GM23338 (cell line): Measurements from ENCODE around the gene FRMD4A. TPM values are rescaled to one million over a fixed set of nuclear protein-coding genes. Genes with fewer than 3 reads are reported as not detected.

Experiments used
- ATAC-seq: fragments of 200-7000 bp; cut with Tn5 transposase; 3 replicates; pipeline ENCODE4 v1.9.1; 2020
- DNase-seq: peaks from one replicate; pipeline ENCODE4 v3.0.0-alpha.2; 2015; ENCODE audit warnings: low spot score
- H2AFZ ChIP-seq: fragments of 200-600 bp; sonication (generic); 2 replicates; pipeline ENCODE4 v1.8.0; 2016; ENCODE audit warnings: antibody characterized with exemption, mild to moderate bottlenecking, moderate library complexity
- H3F3A ChIP-seq: fragments of 200-600 bp; sonication (generic); replicated peaks from 2 replicates; pipeline ENCODE4 v1.8.0; 2017; ENCODE audit warnings: antibody characterized with exemption, mixed run types, low read depth
- H3K27ac ChIP-seq: fragments of 200-600 bp; sonication (generic); 2 replicates; pipeline ENCODE4 v1.6.1; 2016; ENCODE audit warnings: low read depth
- H3K27me3 ChIP-seq: fragments of 200-600 bp; sonication (generic); 2 replicates; pipeline ENCODE4 v1.8.0; 2016; ENCODE audit warnings: mild to moderate bottlenecking, mixed run types, moderate library complexity; ENCODE audit not compliant: insufficient read depth
- H3K36me3 ChIP-seq: fragments of 200-600 bp; sonication (generic); 2 replicates; pipeline ENCODE4 v1.8.0; 2016; ENCODE audit warnings: mild to moderate bottlenecking; ENCODE audit not compliant: insufficient read depth
- H3K4me1 ChIP-seq: fragments of 200-600 bp; sonication (generic); 2 replicates; pipeline ENCODE4 v1.8.0; 2016; ENCODE audit warnings: mild to moderate bottlenecking, moderate library complexity; ENCODE audit not compliant: insufficient read depth
- H3K4me2 ChIP-seq: fragments of 200-600 bp; sonication (generic); 2 replicates; pipeline ENCODE4 v1.7.1; 2017; ENCODE audit warnings: mixed run types
- H3K4me3 ChIP-seq: fragments of 200-600 bp; sonication (generic); 2 replicates; pipeline ENCODE4 v1.6.1; 2016; ENCODE audit warnings: mixed run types
- H3K79me2 ChIP-seq: fragments of 200-600 bp; sonication (generic); replicated peaks from 2 replicates; pipeline ENCODE4 v1.8.0; 2017; ENCODE audit warnings: mild to moderate bottlenecking; ENCODE audit not compliant: insufficient read depth
- H3K9me2 ChIP-seq: fragments of 200-600 bp; sonication (generic); 2 replicates; pipeline ENCODE4 v1.8.0; 2017; ENCODE audit not compliant: insufficient read depth
- H4K20me1 ChIP-seq: fragments of 200-600 bp; sonication (generic); replicated peaks from 2 replicates; pipeline ENCODE4 v1.8.0; 2017; ENCODE audit warnings: mild to moderate bottlenecking; ENCODE audit not compliant: insufficient read depth
- H3K27ac Mint-ChIP-seq: 2 replicates; pipeline ENCODE4 v1.8.0; 2020; ENCODE audit warnings: inconsistent platforms, mild to moderate bottlenecking, moderate library complexity, mixed read lengths
- H3K27me3 Mint-ChIP-seq: 3 replicates; pipeline ENCODE4 v1.8.0; 2022; ENCODE audit warnings: low read depth, mild to moderate bottlenecking, moderate library complexity, mixed read lengths, inconsistent platforms; ENCODE audit not compliant: insufficient read depth, poor library complexity
- H3K36me3 Mint-ChIP-seq: 3 replicates; pipeline ENCODE4 v1.8.0; 2021; ENCODE audit warnings: low read depth, mild to moderate bottlenecking, inconsistent platforms, moderate library complexity, mixed read lengths
- H3K4me1 Mint-ChIP-seq: 3 replicates; pipeline ENCODE4 v1.8.0; 2020; ENCODE audit warnings: mild to moderate bottlenecking, inconsistent platforms, mixed read lengths
- H3K4me3 Mint-ChIP-seq: 3 replicates; pipeline ENCODE4 v1.8.0; 2021; ENCODE audit warnings: moderate library complexity, mild to moderate bottlenecking, inconsistent platforms, mixed read lengths
- H3K9me3 Mint-ChIP-seq: 3 replicates; pipeline ENCODE4 v1.8.0; 2020; ENCODE audit warnings: moderate library complexity, mild to moderate bottlenecking, inconsistent platforms, mixed read lengths
- CREB1 ChIP-seq: fragments of 250-450 bp; sonication (Bioruptor Pico); IDR thresholded peaks from 2 replicates; pipeline ENCODE4 v1.5.0; 2020; ENCODE audit warnings: low read depth, mild to moderate bottlenecking, moderate library complexity
- EZH2 ChIP-seq: fragments of 200-600 bp; sonication (generic); IDR thresholded peaks from one replicate; pipeline ENCODE4 v1.8.0; 2017; ENCODE audit warnings: antibody characterized with exemption, mild to moderate bottlenecking, low read depth; ENCODE audit not compliant: unreplicated experiment
- EZH2phosphoT487 ChIP-seq: fragments of 200-600 bp; sonication (generic); IDR thresholded peaks from one replicate; pipeline ENCODE4 v1.8.1; 2018; ENCODE audit warnings: antibody characterized with exemption; ENCODE audit not compliant: unreplicated experiment
- JUNB ChIP-seq: IDR thresholded peaks from one replicate; pipeline ENCODE4 v1.6.1; 2016; ENCODE audit warnings: antibody characterized with exemption; ENCODE audit not compliant: unreplicated experiment
- NANOG ChIP-seq: IDR thresholded peaks from 2 replicates; pipeline ENCODE4 v1.6.1; 2016; ENCODE audit warnings: antibody characterized with exemption, borderline replicate concordance
- POLR2AphosphoS5 ChIP-seq: IDR thresholded peaks from 2 replicates; pipeline ENCODE4 v1.6.1; 2016; ENCODE audit warnings: antibody characterized with exemption, low read depth
- STAT1 ChIP-seq: IDR thresholded peaks from one replicate; pipeline ENCODE4 v1.6.1; 2016; ENCODE audit warnings: antibody characterized with exemption; ENCODE audit not compliant: unreplicated experiment
- ZNF114 ChIP-seq: fragments of 250-450 bp; sonication (Bioruptor Pico); IDR thresholded peaks from 2 replicates; pipeline ENCODE4 v1.5.0; 2020; ENCODE audit warnings: mild to moderate bottlenecking, moderate library complexity
- ZNF331 ChIP-seq: fragments of 250-450 bp; sonication (Bioruptor Pico); IDR thresholded peaks from 2 replicates; pipeline ENCODE4 v1.5.0; 2020; ENCODE audit warnings: low read depth, mild to moderate bottlenecking, moderate library complexity
- polyA plus RNA-seq: library from polyadenylated mRNA; unstranded; fragments of >200 nt; fragmentation: Nextera tagmentation; extraction: Ambion mirVana; gene quantifications from 2 replicates; pipeline ENCODE4 v1.2.1, GENCODE V29; 2016
- total RNA-seq: library from RNA; depleted of rRNA; stranded (reverse); fragments of >200 nt; shearing (Covaris generic); gene quantifications from 2 replicates; pipeline ENCODE4 v1.2.3, GENCODE V29; 2014
- TF ChIP-seq, protein P1 (sequence below): fragments of 250-450 bp; sonication (Bioruptor Pico); IDR thresholded peaks from 2 replicates; pipeline ENCODE4 v1.5.0; 2020; ENCODE audit warnings: mild to moderate bottlenecking, moderate library complexity
- TF ChIP-seq, protein P2 (sequence below): IDR thresholded peaks from 2 replicates; pipeline ENCODE4 v1.6.1; 2016; ENCODE audit warnings: antibody characterized with exemption
- TF ChIP-seq, protein P3 (sequence below): IDR thresholded peaks from one replicate; pipeline ENCODE4 v1.6.1; 2018; ENCODE audit warnings: antibody characterized with exemption; ENCODE audit not compliant: unreplicated experiment
- TF ChIP-seq, protein P4 (sequence below), 2 experiments: fragments of 200-600 bp in 1 of 2; sonication (generic) in 1 of 2; conservative IDR thresholded peaks; 2 replicates each; pipeline versions ENCODE4 v1.5.1 to v1.6.1; 2016 to 2017; ENCODE audit warnings: antibody characterized with exemption in 2 of 2, low read depth in 2 of 2, mild to moderate bottlenecking in 2 of 2, moderate library complexity in 1 of 2

The FRMD4A gene
- total and polyA plus RNA-seq, 2 experiments from 2014 or later = 14.0 to 20.1 TPM

DNA sequence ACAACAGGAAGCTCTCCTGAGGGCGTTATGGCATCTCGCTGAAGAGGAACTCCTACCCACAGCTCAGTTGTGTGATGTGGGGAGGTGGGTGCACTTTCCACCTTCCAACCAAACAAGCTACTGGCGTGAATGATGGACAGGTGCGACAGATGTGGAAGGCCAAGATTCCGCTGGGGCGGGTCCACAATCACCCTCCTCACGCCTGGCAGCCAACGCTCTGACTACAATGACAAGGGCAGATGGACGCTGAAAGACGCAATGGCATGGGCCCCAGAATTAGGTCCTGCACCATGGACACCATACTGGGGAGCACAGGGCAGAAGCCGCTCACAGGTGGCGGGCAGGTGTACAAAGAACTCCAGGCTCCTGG lies 461.4 kb downstream of the FRMD4A start:
- Histone ChIP-seq H3K9me2 (no peaks in the 10 kb centered on the region), H3K27me3 (no peaks in the 10 kb centered on the region), H3K4me2 (no peak overlapping the region), H3K36me3 (no peaks in the 10 kb centered on the region), H3K79me2 (peaks cover 23% of the 10 kb centered on the region), H3F3A (no peaks in the 10 kb centered on the region), H3K4me1 (0 out of 2 replicates have a peak, but pooled peaks cover 3% of the 10 kb centered on the region), H3K4me3 (no peak overlapping the region), H2AFZ (no peak overlapping the region), H4K20me1 (no peaks in the 10 kb centered on the region), H3K27ac (no peak overlapping the region; the same call in 1 of the 2 replicates)
- TF ChIP-seq, protein P1, sequence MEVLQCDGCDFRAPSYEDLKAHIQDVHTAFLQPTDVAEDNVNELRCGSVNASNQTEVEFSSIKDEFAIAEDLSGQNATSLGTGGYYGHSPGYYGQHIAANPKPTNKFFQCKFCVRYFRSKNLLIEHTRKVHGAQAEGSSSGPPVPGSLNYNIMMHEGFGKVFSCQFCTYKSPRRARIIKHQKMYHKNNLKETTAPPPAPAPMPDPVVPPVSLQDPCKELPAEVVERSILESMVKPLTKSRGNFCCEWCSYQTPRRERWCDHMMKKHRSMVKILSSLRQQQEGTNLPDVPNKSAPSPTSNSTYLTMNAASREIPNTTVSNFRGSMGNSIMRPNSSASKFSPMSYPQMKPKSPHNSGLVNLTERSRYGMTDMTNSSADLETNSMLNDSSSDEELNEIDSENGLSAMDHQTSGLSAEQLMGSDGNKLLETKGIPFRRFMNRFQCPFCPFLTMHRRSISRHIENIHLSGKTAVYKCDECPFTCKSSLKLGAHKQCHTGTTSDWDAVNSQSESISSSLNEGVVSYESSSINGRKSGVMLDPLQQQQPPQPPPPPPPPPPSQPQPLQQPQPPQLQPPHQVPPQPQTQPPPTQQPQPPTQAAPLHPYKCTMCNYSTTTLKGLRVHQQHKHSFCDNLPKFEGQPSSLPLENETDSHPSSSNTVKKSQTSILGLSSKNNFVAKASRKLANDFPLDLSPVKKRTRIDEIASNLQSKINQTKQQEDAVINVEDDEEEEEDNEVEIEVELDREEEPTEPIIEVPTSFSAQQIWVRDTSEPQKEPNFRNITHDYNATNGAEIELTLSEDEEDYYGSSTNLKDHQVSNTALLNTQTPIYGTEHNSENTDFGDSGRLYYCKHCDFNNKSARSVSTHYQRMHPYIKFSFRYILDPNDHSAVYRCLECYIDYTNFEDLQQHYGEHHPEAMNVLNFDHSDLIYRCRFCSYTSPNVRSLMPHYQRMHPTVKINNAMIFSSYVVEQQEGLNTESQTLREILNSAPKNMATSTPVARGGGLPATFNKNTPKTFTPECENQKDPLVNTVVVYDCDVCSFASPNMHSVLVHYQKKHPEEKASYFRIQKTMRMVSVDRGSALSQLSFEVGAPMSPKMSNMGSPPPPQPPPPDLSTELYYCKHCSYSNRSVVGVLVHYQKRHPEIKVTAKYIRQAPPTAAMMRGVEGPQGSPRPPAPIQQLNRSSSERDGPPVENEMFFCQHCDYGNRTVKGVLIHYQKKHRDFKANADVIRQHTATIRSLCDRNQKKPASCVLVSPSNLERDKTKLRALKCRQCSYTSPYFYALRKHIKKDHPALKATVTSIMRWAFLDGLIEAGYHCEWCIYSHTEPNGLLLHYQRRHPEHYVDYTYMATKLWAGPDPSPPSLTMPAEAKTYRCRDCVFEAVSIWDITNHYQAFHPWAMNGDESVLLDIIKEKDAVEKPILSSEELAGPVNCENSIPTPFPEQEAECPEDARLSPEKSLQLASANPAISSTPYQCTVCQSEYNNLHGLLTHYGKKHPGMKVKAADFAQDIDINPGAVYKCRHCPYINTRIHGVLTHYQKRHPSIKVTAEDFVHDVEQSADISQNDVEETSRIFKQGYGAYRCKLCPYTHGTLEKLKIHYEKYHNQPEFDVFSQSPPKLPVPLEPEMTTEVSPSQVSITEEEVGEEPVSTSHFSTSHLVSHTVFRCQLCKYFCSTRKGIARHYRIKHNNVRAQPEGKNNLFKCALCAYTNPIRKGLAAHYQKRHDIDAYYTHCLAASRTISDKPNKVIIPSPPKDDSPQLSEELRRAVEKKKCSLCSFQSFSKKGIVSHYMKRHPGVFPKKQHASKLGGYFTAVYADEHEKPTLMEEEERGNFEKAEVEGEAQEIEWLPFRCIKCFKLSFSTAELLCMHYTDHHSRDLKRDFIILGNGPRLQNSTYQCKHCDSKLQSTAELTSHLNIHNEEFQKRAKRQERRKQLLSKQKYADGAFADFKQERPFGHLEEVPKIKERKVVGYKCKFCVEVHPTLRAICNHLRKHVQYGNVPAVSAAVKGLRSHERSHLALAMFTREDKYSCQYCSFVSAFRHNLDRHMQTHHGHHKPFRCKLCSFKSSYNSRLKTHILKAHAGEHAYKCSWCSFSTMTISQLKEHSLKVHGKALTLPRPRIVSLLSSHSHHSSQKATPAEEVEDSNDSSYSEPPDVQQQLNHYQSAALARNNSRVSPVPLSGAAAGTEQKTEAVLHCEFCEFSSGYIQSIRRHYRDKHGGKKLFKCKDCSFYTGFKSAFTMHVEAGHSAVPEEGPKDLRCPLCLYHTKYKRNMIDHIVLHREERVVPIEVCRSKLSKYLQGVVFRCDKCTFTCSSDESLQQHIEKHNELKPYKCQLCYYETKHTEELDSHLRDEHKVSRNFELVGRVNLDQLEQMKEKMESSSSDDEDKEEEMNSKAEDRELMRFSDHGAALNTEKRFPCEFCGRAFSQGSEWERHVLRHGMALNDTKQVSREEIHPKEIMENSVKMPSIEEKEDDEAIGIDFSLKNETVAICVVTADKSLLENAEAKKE (CRISPR knock-in tag) = no peak
- TF ChIP-seq EZH2 (no peak), ZNF331 (CRISPR knock-in tag) (no peak), CREB1 (CRISPR knock-in tag) (no peak), NANOG (no peak), JUNB (no peak), ZNF114 (CRISPR knock-in tag) (no peak), EZH2phosphoT487 (no peak), STAT1 (no peak), POLR2AphosphoS5 (no peak)
- TF ChIP-seq, protein P2, sequence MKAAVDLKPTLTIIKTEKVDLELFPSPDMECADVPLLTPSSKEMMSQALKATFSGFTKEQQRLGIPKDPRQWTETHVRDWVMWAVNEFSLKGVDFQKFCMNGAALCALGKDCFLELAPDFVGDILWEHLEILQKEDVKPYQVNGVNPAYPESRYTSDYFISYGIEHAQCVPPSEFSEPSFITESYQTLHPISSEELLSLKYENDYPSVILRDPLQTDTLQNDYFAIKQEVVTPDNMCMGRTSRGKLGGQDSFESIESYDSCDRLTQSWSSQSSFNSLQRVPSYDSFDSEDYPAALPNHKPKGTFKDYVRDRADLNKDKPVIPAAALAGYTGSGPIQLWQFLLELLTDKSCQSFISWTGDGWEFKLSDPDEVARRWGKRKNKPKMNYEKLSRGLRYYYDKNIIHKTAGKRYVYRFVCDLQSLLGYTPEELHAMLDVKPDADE = no peak
- TF ChIP-seq, protein P3, sequence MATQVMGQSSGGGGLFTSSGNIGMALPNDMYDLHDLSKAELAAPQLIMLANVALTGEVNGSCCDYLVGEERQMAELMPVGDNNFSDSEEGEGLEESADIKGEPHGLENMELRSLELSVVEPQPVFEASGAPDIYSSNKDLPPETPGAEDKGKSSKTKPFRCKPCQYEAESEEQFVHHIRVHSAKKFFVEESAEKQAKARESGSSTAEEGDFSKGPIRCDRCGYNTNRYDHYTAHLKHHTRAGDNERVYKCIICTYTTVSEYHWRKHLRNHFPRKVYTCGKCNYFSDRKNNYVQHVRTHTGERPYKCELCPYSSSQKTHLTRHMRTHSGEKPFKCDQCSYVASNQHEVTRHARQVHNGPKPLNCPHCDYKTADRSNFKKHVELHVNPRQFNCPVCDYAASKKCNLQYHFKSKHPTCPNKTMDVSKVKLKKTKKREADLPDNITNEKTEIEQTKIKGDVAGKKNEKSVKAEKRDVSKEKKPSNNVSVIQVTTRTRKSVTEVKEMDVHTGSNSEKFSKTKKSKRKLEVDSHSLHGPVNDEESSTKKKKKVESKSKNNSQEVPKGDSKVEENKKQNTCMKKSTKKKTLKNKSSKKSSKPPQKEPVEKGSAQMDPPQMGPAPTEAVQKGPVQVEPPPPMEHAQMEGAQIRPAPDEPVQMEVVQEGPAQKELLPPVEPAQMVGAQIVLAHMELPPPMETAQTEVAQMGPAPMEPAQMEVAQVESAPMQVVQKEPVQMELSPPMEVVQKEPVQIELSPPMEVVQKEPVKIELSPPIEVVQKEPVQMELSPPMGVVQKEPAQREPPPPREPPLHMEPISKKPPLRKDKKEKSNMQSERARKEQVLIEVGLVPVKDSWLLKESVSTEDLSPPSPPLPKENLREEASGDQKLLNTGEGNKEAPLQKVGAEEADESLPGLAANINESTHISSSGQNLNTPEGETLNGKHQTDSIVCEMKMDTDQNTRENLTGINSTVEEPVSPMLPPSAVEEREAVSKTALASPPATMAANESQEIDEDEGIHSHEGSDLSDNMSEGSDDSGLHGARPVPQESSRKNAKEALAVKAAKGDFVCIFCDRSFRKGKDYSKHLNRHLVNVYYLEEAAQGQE = no peak
- TF ChIP-seq, protein P4, sequence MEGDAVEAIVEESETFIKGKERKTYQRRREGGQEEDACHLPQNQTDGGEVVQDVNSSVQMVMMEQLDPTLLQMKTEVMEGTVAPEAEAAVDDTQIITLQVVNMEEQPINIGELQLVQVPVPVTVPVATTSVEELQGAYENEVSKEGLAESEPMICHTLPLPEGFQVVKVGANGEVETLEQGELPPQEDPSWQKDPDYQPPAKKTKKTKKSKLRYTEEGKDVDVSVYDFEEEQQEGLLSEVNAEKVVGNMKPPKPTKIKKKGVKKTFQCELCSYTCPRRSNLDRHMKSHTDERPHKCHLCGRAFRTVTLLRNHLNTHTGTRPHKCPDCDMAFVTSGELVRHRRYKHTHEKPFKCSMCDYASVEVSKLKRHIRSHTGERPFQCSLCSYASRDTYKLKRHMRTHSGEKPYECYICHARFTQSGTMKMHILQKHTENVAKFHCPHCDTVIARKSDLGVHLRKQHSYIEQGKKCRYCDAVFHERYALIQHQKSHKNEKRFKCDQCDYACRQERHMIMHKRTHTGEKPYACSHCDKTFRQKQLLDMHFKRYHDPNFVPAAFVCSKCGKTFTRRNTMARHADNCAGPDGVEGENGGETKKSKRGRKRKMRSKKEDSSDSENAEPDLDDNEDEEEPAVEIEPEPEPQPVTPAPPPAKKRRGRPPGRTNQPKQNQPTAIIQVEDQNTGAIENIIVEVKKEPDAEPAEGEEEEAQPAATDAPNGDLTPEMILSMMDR (conservative IDR thresholded peaks at IDR 0.05; ENCODE audit: low read depth in 2 of 2) = no peak
- Mint-ChIP-seq H3K27ac (peak overlapping the region; percentile 50; the same call in 1 of the 2 replicates), H3K36me3 (peaks cover 5% of the 10 kb centered on the region; the same call in 1 of the 3 replicates), H3K9me3 (no peaks in the 10 kb centered on the region; the same call in 1 of the 3 replicates), H3K4me1 (peaks cover 42% of the 10 kb centered on the region), H3K4me3 (no peak overlapping the region), H3K27me3 (peaks cover 2% of the 10 kb centered on the region)
- DNase-seq (no peak), ATAC-seq (no peak)
